ENCODE results near the gene EPAS1.

EPAS1 gene

DNA sequence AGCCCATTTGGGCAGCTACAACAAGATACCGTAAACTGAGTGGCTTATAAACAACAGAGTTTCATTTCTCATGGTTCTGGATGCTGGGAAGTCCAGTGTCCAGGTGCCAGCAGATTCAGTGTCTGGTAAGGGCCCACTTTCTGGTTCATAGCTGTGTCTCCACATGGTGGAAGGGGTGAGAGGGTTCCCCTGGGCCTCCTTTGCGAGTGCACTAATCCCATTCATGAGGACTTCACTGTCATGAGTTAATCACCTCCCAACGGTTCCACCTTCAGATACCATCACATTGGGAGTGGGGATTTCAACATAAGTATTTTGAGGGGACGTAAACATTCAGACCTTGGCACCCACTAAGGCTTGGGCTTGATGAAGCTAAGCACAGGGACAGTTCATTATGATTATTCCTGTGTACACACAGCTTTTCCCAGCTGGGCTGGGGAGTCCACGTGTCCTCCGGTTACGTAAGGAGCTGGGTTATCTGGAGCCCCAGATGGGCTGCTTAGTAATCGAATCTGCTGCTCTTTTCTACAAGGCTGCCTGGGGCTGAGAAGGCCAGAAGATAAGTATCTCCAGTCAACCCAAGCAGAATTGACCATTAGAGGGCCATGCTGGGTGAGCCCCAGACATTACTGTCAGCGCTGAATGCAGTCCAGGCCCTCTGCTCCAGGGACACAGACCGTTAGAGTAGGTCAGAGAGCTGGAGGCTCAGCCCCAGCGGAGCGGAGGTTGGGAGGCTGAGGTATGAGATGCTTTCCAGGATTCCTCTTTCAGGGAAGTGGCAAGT lies 42.7 kb downstream of the EPAS1 start:
- no peak for DNase-seq (ENCODE audit: low read depth in 3 of 3)

DNA sequence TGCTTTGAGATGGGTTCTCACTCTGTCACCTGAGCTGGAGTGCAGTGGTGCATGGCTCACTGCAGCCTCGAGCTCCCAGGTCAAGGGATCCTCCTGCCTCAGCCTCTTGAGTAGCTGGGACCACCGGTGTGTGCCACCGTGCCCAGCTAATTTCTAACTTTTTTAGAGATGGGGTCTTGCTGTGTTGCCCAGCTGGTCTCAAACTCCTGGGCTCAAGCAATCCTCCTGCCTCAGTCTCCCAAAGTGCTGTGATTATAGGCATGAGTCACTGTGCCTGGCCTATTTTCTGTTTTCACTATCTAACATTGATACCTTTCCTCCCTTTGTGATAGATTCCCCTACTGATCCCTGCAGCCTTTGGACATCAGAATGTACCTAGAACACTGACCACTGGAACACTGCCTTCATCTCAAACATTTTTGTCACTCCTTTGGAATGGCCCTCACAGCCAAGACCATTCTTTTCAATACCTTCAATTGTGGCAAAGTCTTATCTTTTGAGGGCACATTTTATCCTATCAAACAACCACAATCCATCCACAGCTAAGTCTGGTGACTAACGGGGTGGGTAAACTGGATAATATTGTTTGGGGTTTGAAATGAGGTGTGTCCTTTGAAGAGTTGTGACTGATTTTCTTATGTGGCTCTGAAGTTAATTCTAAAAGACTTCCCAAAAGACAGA lies 43.7 kb downstream of the EPAS1 start:
- DNase-seq (ENCODE audit: low read depth in 3 of 3) = no peak

DNA sequence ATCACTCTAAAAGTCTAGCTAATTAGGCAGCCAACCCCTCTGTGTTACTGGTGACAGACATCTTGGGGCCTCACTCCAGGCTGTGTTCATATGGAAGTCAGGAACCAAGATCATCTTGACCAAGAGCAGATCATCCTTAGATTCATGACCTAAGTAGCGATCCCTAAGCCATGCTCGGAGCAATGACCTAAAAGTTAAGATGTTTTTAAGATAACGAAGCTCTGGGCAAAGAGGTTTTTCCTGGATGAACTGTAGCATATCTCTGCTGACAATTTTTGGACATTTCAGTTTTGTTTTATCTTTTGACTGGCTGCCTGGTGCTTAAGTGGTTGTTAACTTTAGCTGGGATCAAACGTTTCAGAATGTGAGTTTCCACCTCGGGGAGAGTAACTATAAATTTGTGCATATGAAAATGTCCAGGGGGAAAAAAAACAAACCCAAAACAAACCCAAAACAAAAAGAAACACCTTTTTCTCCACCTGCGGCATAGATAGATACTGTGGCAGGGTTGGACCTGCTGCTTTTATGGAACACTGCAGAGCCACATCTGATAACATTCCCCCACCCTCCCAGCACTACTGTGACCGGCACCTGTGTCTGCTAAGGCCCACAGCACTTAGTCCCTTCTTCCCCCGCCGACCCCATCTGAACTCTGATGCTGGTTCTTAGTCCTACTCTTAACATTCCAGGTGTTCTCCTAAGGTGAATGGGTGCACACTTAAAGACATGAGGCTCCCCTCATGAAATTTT lies 45.5 kb downstream of the EPAS1 start:
- no peak for DNase-seq (ENCODE audit: low read depth in 3 of 3)

DNA sequence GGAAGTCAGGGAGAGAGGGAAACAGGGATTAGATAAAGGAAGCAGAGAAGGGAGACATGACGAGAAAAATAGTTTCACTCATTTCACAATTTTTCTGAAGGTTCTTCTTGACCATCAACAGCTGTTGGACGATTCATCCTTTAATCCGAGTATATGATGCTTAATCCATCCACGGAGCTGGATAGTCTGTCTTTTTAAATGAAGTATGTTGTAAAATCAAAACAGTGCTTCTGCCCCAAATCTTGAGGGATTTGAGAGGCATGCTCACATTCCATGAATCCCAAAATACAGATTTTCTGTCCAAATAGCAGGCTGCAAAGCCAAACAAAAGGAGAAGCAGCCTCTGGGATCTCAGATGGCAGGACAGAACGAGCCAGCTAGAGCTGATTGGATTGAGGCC lies 47.5 kb downstream of the EPAS1 start:
- DNase-seq (ENCODE audit: low read depth in 3 of 3) = no peak

DNA sequence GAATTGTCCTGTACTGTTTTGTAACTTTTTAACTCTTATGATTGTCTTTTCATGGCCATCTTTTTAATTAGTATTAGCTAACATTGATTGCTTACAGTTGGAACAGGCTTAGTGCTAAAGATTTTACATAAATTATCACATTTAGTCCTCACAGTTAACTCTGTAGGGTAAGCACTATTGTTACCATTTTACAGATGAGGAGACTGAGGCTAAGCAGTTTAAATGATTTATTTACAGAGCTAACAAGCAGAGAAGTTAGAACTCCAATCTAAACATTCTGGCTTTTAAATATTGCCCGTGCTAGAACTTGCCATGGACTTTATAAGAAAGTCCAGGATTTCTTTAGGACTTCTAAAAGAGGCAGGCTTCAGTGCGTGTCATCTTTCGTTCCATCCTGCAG lies 48.6 kb downstream of the EPAS1 start:
- no peak for DNase-seq (ENCODE audit: low read depth in 3 of 3)

DNA sequence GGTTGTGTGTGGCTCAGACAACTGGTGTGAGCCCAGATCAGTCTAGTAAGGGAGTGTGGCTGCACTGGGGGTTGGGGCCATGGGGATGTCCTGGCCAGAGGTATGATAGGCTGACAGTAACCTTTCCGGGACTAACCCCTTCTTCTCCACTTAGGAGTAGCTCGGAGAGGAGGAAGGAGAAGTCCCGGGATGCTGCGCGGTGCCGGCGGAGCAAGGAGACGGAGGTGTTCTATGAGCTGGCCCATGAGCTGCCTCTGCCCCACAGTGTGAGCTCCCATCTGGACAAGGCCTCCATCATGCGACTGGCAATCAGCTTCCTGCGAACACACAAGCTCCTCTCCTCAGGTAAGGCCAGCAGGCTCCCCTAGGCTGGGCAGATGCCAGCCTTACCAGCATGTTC lies 49.5 kb downstream of the EPAS1 start:
- no peak for DNase-seq (ENCODE audit: low read depth in 3 of 3)

DNA sequence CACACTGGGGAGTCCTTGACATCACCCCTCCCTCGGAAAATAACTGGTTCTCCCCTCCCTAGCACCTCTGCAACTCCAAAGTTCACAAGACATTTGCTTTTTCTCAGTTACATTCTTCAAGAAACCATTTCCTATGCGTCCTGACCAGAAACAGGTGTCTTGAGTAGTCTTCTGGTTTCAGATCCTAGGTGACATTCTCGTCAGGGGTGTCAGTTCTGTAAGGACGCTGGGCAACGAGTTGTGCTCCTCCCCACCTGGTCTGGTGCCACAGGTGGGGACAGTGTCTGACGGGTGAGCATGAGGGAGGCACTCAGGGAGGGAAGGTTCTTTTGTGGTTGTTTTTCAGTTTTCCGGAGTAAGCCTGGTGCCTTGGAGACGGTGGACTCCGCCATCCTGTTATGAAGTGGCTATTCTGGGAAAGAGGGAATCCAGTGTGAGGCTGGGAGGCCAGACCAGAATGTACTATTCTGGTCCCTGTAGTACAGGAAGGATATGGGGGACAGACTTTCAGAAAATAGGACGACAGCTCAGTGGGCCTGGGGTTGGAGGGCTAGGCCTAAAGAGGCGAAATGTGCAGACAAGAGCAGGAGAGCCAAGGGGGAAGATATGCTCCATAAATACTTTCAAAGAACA lies 50.6 kb downstream of the EPAS1 start:
- no peak for DNase-seq (ENCODE audit: low read depth in 3 of 3)

DNA sequence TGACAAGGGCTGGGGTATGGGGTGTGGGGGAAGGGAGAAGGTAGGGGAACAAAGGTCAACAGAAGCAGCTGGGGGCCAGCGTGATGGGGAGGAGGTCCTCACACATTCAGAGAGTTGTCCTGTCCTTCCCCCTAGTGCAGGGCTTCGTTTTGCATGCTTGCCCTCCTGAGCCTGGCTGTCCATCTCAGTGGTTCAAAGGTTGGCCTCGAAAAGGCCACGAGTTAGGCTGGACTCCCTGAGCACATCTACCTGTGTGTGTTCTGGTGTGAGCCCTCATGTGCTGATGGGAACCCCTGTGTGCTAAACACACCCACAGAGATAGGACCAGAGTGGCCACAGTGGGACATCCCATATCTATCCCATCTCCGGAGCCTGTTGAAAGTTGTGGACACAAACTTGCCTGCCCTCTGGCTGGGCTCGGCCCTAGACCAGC lies 51.9 kb downstream of the EPAS1 start:
- no peak for DNase-seq (ENCODE audit: low read depth in 3 of 3)

DNA sequence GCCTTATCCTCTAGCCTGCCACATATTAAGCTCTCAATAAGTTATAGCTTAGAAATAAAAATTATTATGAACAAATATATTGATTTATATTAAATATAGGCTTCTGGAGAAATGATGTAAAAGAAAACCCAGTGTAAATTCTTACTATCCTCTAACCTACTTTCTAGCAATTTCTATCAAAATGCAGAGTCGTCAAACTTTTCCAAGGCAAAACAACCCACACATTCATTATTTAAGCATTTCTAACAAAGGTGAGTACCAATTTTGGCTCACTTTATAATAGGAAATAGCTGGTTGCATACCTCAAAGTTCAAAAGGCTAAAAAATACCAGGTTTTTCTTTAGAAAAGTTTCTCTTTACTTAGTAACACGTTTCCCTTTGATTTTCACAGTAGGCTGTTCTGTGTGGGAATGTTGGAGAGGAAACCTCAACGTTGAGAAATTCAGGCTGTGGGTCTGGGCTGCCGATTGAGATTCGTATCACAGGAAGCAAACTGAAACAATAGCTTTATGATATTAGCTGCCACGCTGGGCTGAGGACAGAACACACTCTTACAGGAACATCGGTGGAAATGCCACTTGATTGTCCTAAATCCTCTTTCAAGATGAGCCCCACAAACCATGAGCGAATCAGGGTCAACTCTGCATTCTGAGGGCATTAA lies 53.0 kb downstream of the EPAS1 start:
- DNase-seq (ENCODE audit: low read depth in 3 of 3) = no peak

DNA sequence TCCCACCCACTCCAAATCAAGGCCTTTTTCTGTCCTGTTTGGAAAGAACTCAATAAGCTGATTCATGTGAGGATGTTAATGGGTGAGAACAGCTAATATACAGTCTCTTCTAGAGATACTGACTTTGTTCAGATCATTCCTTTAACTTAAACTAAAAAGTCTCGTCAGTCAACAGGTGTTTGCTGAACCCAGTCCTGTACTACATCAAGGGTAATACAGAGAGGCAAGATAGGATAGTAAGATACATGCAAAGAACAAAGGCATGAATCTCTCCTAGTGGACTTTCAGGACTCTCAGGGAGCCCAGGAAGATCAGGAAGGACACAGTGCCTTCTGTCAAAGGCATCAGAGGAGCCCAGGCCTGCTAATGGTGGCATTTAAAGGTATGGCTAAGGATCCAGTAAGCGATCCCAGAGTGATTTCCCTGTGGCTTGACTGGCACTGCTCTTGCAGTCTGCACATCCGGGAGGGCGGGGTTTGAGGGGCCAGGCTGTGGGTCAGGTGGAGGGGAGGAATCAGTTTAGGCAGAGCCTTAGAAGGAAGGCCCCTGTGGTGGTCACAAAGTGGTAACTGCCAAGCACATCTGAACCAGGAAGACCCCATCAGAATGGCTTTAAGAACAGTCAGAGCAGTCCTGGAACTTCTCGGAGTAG lies 54.0 kb downstream of the EPAS1 start:
- peak in 1 of 3 experiments; percentile 26 for DNase-seq (ENCODE audit: low read depth in 3 of 3)

DNA sequence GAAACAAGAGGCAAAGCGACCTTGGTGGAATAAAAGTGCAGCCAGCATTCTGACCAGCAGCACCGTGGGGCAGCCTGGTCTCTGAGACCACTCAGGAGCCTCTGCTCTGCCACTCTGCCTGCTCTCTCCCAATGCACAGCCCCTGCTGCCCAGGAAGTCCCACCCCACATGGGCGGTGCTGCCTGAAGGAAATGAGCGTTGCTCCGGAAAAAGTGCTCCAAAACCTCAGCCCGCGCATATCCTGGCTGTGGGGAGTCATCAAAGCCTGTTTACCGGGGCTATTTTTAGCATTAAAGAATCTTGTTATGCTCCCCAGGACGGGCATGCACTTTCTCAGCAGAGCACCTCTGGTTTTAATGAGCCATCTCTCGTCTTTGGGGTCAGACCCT lies 54.5 kb downstream of the EPAS1 start:
- peak; percentile 29 to 79 (median 53) for DNase-seq (ENCODE audit: low read depth in 3 of 3)

DNA sequence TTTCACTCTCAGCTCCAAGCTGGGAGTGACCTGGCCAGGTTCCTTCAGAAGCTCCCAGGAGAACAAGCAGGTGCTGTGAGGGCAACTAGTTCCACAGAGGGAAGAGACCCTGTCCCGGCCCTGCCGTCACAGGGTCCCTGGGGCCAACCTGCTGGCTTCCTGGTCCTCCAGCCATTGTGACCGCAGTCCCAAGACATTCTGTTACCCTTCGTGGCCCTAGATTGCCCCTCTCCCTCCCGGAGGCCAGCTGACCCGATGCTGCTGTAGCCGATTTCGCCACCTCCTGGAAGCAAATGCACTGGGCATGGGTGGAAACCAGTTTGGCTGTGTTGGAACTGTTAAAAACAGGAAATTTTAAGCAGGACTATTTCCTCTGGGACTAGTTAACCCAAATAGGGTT lies 55.4 kb downstream of the EPAS1 start:
- DNase-seq (ENCODE audit: low read depth in 3 of 3) = no peak

DNA sequence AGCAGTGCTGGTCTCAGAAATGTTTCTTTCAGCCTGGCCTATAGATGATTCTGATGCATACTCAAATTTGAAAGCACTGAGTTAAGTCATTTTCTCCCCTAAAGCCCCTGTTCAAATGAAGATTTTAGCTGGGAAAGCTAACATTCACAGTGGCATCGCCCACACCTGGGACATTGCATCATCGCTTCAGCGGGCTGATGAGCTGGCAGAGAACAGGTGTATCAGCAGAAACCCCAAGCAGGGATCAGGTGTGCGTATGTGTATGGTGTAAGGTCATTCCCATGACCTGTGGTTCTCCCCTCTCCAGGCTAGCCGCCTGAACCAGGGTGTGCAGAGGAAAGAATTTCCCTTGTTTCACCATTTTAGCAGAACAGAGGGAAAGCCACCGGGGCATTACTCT lies 56.3 kb downstream of the EPAS1 start:
- DNase-seq (ENCODE audit: low read depth in 3 of 3) = no peak

DNA sequence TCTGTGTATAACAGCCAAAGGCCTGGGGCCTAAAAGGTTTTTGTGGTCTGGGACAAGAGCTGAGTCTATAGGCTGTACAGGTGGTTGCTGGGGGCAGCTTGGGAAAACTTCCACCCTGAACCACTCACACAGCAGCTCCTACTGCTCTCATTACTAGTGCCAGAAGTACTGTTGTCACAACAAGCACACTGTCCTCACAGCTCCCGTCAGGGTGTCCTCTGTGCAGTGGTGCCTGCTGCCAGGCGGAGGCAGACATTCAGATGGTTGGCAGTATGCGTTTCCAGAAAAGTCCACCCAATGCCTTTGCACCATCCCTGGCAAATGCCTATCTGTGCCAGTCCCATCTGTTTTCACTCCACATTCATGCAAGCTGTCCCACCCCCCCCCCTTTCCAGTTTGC lies 58.5 kb downstream of the EPAS1 start:
- no peak for DNase-seq (ENCODE audit: low read depth in 3 of 3)

DNA sequence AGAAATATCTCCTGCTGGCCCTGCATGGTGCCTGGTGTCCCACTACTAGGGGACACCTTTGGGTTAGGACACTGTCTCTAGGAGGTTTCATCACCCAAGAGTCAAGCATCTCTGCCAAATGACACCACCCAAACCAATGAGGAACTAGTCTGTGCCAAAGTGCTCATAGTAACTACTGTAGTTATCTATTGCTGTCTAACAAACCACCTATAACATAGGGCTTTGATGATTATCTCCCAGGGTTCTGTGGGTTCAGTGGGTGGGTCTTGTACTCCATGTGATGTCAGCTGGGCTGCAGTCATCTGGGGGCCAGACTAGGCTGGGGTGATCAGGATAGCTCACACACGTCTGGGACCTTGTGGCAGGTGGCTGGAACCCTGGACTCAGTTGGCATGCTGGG lies 59.8 kb downstream of the EPAS1 start:
- DNase-seq (ENCODE audit: low read depth in 3 of 3) = no peak

DNA sequence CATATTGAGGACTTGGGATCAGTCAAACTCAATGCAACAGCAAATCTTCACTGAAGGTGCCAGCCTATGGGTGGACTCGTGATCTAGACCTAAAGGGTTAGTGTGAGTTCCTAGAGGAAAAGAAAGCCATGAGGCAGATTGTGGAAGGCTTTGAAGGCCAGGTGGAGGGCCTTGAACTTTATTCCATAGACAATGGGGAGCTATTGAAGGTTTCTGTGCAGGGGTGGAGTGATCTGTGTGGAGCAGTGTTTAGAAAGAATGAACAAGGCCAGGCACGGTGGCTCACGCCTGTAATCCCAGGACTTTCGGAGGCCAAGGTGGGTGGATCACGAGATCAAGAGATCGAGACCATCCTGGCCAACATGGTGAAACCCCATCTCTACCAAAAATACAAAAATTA lies 61.5 kb downstream of the EPAS1 start:
- no peak for DNase-seq (ENCODE audit: low read depth in 3 of 3)

DNA sequence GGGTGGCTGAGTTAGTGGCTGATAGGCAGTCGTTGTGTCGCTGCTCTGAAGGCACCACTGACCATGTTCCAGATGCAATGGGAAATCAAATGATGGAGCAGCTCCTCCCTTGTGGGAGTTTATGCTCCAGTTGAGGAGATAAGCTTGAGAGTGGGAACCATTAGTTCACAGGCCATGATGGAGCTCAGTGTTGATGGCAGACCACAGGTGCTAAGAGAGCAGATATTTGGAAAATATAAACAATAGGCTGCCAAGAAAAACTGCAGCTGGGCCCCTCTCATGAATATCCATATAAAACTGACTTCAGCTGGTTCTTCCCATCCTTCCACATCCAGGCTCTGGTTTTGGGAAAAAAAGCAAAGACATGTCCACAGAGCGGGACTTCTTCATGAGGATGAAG lies 63.1 kb downstream of the EPAS1 start:
- DNase-seq (ENCODE audit: low read depth in 3 of 3) = no peak

DNA sequence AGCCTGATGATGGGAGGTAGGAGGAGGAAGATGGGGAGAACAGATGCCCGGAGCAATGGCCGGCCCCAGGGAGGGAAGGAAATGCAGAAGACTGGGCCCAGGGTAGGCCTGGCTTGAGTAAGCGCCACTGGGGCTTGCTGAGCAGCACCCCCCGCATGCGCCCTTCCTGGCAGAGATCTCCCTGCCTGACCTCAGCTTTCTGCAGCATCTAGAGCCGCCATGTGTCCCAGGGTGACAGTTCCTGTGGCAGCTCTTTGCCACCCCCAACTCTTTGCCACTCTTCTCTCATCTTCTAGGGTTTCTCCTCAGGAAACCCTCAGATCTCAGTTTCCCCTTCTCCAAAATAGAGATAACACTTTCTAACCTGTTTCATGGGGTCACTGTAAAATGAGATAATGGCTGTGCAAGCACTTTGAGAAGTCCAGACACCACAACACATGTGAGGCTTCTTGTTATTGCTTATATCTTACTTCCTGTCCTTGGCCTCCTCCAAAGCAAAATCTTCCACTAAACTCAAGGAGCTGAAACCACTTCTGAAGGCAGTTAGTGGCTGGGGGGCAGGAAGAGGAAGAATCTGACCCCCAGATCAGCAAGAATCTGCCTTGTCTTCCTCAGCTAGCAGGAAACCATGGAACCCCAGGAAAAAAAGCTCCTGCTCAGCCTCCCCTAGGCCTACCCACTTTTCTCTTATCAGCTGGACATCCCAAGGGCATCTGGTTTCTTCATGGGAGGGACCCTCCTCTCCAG lies 64.9 kb downstream of the EPAS1 start:
- no peak for DNase-seq (ENCODE audit: low read depth in 3 of 3)

DNA sequence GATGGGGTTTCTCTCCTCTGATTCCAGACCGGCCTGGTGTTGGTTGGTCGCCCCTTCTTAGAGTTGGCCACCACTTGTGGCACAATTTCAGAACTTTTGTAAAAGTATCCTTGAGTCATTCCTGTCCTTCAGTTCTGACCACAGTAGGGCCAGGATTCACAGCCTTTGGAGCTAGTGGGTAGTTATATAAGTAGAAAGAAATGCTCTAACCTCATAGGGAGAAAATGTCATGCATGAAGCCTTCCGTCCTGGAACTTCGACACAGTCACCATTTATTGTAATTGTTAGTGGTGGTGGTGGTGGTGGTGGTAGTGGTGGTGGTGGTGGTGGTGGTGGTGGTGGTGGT lies 65.4 kb downstream of the EPAS1 start:
- no peak for DNase-seq (ENCODE audit: low read depth in 3 of 3)

DNA sequence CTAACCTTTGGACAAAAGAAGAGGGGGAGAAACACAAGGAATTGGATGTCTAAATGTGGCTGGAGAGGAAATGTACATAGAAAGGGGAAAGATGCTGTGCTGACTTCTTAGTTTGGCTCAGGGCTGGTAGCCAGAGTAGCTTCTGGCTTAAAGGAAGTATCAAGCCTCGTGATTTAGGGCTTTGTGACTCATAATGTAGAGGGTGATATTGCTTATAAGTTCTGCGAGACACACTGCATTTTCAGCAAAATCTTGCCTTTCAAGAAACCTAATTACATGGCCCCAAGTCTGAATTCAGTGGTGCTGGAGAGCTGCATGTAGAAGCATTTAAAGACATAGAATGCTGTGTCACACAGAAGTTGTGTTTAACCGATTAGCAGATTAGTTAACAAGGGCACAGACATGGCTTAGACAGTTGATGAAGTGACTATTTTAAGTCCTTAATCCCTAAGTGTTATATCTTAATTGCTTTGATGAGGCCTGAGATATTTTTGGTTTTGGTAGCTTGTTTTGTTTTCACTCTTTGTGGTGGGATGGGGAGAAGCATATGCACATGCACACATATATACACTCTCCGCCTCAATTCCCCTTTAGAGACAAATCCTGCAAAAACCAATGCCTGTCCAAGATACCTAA lies 66.4 kb downstream of the EPAS1 start:
- DNase-seq (ENCODE audit: low read depth in 3 of 3) = no peak
